Stimulated activated CD4-positive, alpha-beta T cell treated with anti-CD3 and anti-CD28 coated beads, Interleukin-1b, Interleukin-23, amount 100 ng/mL, for 24 hours (primary cell): Measurements from ENCODE around the gene NEDD4L.

ENCODE experiments used
- DNase-seq, 4 experiments: peaks; one replicate each; pipeline ENCODE4 v3.0.0-alpha.2; 2020; ENCODE audit warnings: low read depth in 4 of 4, low spot score in 1 of 4

Gene NEDD4L

GRCh38 chr18:58229162-58229561 is 185.1 kb downstream of the NEDD4L start:
- no peak for DNase-seq

- DNase-seq, result no peak
Observed at GRCh38 chr18:58230438-58231179, 186.6 kb downstream of the NEDD4L start.

GRCh38 chr18:58231930-58232329 is 187.9 kb downstream of the NEDD4L start:
- no peak for DNase-seq

- DNase-seq, result no peak
Observed at GRCh38 chr18:58232668-58233067, 188.6 kb downstream of the NEDD4L start.

- DNase-seq, result no peak
Observed at GRCh38 chr18:58234359-58234741, 190.3 kb downstream of the NEDD4L start.

- no peak for DNase-seq
Observed at GRCh38 chr18:58235001-58235436, 191.0 kb downstream of the NEDD4L start.

- DNase-seq, result no peak
Observed at GRCh38 chr18:58239879-58240278, 195.9 kb downstream of the NEDD4L start.

GRCh38 chr18:58241026-58241679 is 197.1 kb downstream of the NEDD4L start:
- no peak for DNase-seq

- no peak for DNase-seq
Observed at GRCh38 chr18:58241877-58242276, 197.9 kb downstream of the NEDD4L start.

- DNase-seq, result no peak
Observed at GRCh38 chr18:58242435-58242834, 198.4 kb downstream of the NEDD4L start.

GRCh38 chr18:58242968-58243367 is 198.9 kb downstream of the NEDD4L start:
- DNase-seq, result no peak

- DNase-seq, result no peak
Observed at GRCh38 chr18:58243401-58243800, 199.4 kb downstream of the NEDD4L start.

- DNase-seq, result no peak
Observed at GRCh38 chr18:58247363-58247834, 203.4 kb downstream of the NEDD4L start.

- DNase-seq, result no peak
Observed at GRCh38 chr18:58249712-58250111, 205.7 kb downstream of the NEDD4L start.

GRCh38 chr18:58251416-58251815 is 207.4 kb downstream of the NEDD4L start:
- DNase-seq, result no peak

GRCh38 chr18:58252166-58252565 is 208.1 kb downstream of the NEDD4L start:
- no peak for DNase-seq

- DNase-seq, result no peak
Observed at GRCh38 chr18:58253318-58253717, 209.3 kb downstream of the NEDD4L start.

- DNase-seq, result no peak
Observed at GRCh38 chr18:58253871-58254270, 209.8 kb downstream of the NEDD4L start.

- DNase-seq, result no peak
Observed at GRCh38 chr18:58254873-58255511, 211.0 kb downstream of the NEDD4L start.

- no peak for DNase-seq
Observed at GRCh38 chr18:58255701-58256311, 211.8 kb downstream of the NEDD4L start.

- no peak for DNase-seq
Observed at GRCh38 chr18:58256316-58257080, 212.5 kb downstream of the NEDD4L start.
